Trophoblast cell (in vitro differentiated cells and primary cell): ENCODE measurements around the gene NUDT21.
"Not testable (repeated sequence)": the region's sequence is repeated elsewhere in the genome, so short reads cannot be mapped to it uniquely, and the experiment has no call there.

ENCODE experiments used
- DNase-seq, 2 donors: peaks; one replicate each; pipeline ENCODE4 v3.0.0-alpha.2; 2016
- H2AFZ ChIP-seq: 2 replicates; pipeline ENCODE4 v1.6.1; 2013; ENCODE audit warnings: low read length, moderate library complexity, mild to moderate bottlenecking; ENCODE audit not compliant: insufficient read depth, poor library complexity
- H2AK5ac ChIP-seq: 2 replicates; pipeline ENCODE4 v1.6.1; 2013; ENCODE audit warnings: mild to moderate bottlenecking, low read length
- H2BK120ac ChIP-seq: 2 replicates; pipeline ENCODE4 v1.6.1; 2013; ENCODE audit warnings: low read length, mild to moderate bottlenecking, moderate library complexity; ENCODE audit not compliant: insufficient read depth, poor library complexity
- H2BK12ac ChIP-seq: 2 replicates; pipeline ENCODE4 v1.6.1; 2013; ENCODE audit warnings: mild to moderate bottlenecking, low read length, moderate library complexity
- H2BK5ac ChIP-seq: 2 replicates; pipeline ENCODE4 v1.6.1; 2013; ENCODE audit warnings: low read length, low read depth, moderate library complexity, mild to moderate bottlenecking; ENCODE audit not compliant: poor library complexity
- H3K14ac ChIP-seq: 2 replicates; pipeline ENCODE4 v1.6.1; 2013; ENCODE audit warnings: mild to moderate bottlenecking, low read length
- H3K18ac ChIP-seq: 2 replicates; pipeline ENCODE4 v1.6.1; 2013; ENCODE audit warnings: mild to moderate bottlenecking, low read length
- H3K23ac ChIP-seq: 2 replicates; pipeline ENCODE4 v1.6.1; 2013; ENCODE audit warnings: low read length
- H3K27ac ChIP-seq: 2 replicates; pipeline ENCODE4 v1.5.1; 2013; ENCODE audit warnings: low read depth, mild to moderate bottlenecking, inconsistent platforms, low read length, moderate library complexity
- H3K27me3 ChIP-seq: 2 replicates; pipeline ENCODE4 v1.6.1; 2013; ENCODE audit warnings: inconsistent platforms, mild to moderate bottlenecking, low read length, moderate library complexity; ENCODE audit not compliant: insufficient read depth
- H3K36me3 ChIP-seq, 2 experiments: 1 replicate in 1 of 2; 2 replicates in 1 of 2; pipeline ENCODE4 v1.6.1; 2013; ENCODE audit warnings: low read length in 2 of 2, mild to moderate bottlenecking in 2 of 2, moderate library complexity in 1 of 2; ENCODE audit not compliant: insufficient read depth in 2 of 2, control insufficient read depth in 1 of 2
- H3K4ac ChIP-seq: 2 replicates; pipeline ENCODE4 v1.6.1; 2013; ENCODE audit warnings: low read depth, mild to moderate bottlenecking, low read length, moderate library complexity
- H3K4me1 ChIP-seq, 2 experiments: 1 replicate in 1 of 2; 2 replicates in 1 of 2; pipeline ENCODE4 v1.6.1; 2013; ENCODE audit warnings: low read length in 2 of 2, mild to moderate bottlenecking in 2 of 2, moderate library complexity in 1 of 2; ENCODE audit not compliant: insufficient read depth in 2 of 2, control insufficient read depth in 1 of 2
- H3K4me2 ChIP-seq: 2 replicates; pipeline ENCODE4 v1.6.1; 2013; ENCODE audit warnings: inconsistent platforms, mild to moderate bottlenecking, low read length, moderate library complexity
- H3K4me3 ChIP-seq: 2 replicates; pipeline ENCODE4 v1.5.1; 2013; ENCODE audit warnings: mild to moderate bottlenecking, low read depth, low read length, inconsistent platforms
- H3K79me1 ChIP-seq: one replicate; pipeline ENCODE4 v1.6.1; 2013; ENCODE audit warnings: low read length
- H3K79me2 ChIP-seq: 2 replicates; pipeline ENCODE4 v1.6.1; 2013; ENCODE audit warnings: low read length, mild to moderate bottlenecking; ENCODE audit not compliant: control insufficient read depth, insufficient read depth, poor library complexity
- H3K9ac ChIP-seq: 2 replicates; pipeline ENCODE4 v1.6.1; 2013; ENCODE audit warnings: mild to moderate bottlenecking, low read length
- H3K9me3 ChIP-seq: 2 replicates; pipeline ENCODE4 v1.6.1; 2013; ENCODE audit warnings: low read depth, mild to moderate bottlenecking, control low read depth, inconsistent platforms, low read length; ENCODE audit not compliant: insufficient read depth
- H4K12ac ChIP-seq: 2 replicates; pipeline ENCODE4 v1.6.1; 2013; ENCODE audit warnings: low read depth, mild to moderate bottlenecking, low read length, moderate library complexity
- H4K8ac ChIP-seq: 2 replicates; pipeline ENCODE4 v1.6.1; 2013; ENCODE audit warnings: low read depth, mild to moderate bottlenecking, low read length, moderate library complexity
- H4K91ac ChIP-seq: one replicate; pipeline ENCODE4 v1.6.1; 2013; ENCODE audit warnings: low read depth, mild to moderate bottlenecking, low read length, moderate library complexity
- WGBS: extraction: QIAGEN DNeasy Blood & Tissue Kit; methylation state at CpG from one replicate; pipeline ENCODE4 v1.1.7; 2013; ENCODE audit warnings: missing lambda C conversion rate; ENCODE audit not compliant: insufficient read length, insufficient coverage; ENCODE audit errors: extremely low coverage; 5-methylcytosine and 5-hydroxymethylcytosine counted together

Gene NUDT21

DNA sequence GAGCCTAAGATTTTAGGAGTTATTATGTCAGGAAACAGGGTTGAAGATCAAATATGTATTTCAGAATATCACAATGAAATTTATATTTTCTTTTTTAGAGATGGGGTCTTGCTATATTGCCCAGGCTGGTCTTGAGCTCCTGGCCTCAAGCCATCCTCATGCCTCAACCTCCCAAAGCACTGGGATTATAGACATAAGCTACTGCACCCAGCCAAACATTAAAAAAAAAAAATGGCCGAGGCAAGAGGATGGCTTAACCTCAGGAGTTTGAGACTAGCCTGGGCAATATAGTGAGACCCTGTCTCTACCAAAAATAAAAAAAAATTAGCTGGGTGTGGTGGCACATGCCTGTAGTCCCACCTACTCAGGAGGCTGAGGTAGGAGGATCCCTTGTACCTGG is 37.7 kb upstream of the NUDT21 start:
- H2AFZ ChIP-seq, H3K23ac ChIP-seq, H3K36me3 ChIP-seq, H3K79me1 ChIP-seq, H3K14ac ChIP-seq, H3K9ac ChIP-seq, H2BK120ac ChIP-seq, H3K4me1 ChIP-seq, H3K27ac ChIP-seq, H3K18ac ChIP-seq, H3K9me3 ChIP-seq, H3K4me2 ChIP-seq, DNase-seq, H3K79me2 ChIP-seq, H3K27me3 ChIP-seq, H3K4ac ChIP-seq, H2AK5ac ChIP-seq, H2BK5ac ChIP-seq, H2BK12ac ChIP-seq, H4K8ac ChIP-seq, H4K91ac ChIP-seq, H3K4me3 ChIP-seq, H4K12ac ChIP-seq: not testable (repeated sequence)
- WGBS: no CpG with 5 or more reads among the region's 1 CpG

DNA sequence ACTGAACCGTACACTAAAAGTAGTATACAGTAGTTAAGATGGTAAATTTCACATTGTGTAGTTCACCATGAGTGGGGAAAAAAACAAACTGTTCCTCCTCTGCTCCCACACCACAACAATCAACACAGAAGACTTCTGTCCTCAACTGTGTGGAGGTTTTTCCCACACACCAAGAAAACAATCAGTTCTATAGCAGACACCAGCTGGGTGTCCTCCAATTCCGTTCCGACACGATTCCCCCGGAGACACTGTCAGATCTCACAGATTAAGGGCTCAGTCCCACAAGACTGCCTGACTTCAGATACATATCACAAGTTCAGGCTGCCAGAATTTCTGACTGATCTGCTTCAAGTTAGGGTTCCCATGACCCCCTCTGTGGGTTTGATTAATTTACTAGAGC is 36.9 kb upstream of the NUDT21 start:
- no peak for DNase-seq
- Histone ChIP-seq H2AFZ (no peak overlapping the region), H3K18ac (no peak overlapping the region), H4K91ac (no peak overlapping the region), H3K23ac (no peak overlapping the region), H3K4me2 (no peak overlapping the region), H2BK12ac (no peak overlapping the region), H3K27me3 (no peaks in the 10 kb centered on the region), H3K9me3 (no peaks in the 10 kb centered on the region), H3K4ac (no peak overlapping the region), H3K79me2 (no peaks in the 10 kb centered on the region), H4K8ac (no peak overlapping the region), H4K12ac (no peak overlapping the region), H2AK5ac (no peak overlapping the region), H2BK120ac (no peak overlapping the region), H2BK5ac (no peak overlapping the region), H3K4me3 (no peak overlapping the region), H3K36me3 (peaks cover 0 to 2% of the 10 kb centered on the region in 2 experiments), H3K4me1 (no peaks in the 10 kb centered on the region), H3K79me1 (no peaks in the 10 kb centered on the region), H3K9ac (no peak overlapping the region), H3K27ac (no peak overlapping the region), H3K14ac (no peak overlapping the region)
- WGBS: no CpG with 5 or more reads among the region's 5 CpGs

DNA sequence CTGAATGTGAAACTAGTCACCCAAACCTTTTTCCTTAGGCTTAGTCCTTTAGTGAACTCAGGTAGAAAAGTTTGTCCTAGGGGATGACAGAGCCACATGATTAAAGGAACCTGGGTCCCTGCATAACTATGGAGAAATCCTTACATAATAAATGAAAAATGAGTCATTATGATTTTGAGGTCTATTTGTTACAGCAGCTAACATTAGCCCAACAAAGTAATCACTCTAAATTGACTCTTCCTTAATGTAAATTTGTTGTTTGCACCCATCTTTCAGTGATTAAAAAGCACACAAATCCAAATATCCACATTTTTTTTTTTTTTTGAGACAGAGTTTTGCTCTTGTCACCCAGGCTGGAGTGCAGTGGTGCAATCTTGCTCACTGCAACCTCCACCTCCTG is 32.3 kb upstream of the NUDT21 start:
- Histone ChIP-seq H2BK12ac (no peak overlapping the region), H3K4me1 (no peaks in the 10 kb centered on the region), H3K9ac (no peak overlapping the region), H3K27me3 (no peaks in the 10 kb centered on the region), H3K9me3 (no peaks in the 10 kb centered on the region), H2BK120ac (no peak overlapping the region), H4K91ac (no peak overlapping the region), H3K36me3 (peaks cover 4 to 8% of the 10 kb centered on the region in 2 experiments), H4K8ac (no peak overlapping the region), H3K4me2 (no peak overlapping the region), H3K23ac (no peak overlapping the region), H3K18ac (no peak overlapping the region), H3K14ac (no peak overlapping the region), H4K12ac (no peak overlapping the region), H3K27ac (no peak overlapping the region), H3K79me2 (no peaks in the 10 kb centered on the region), H3K79me1 (no peaks in the 10 kb centered on the region), H2BK5ac (no peak overlapping the region), H2AK5ac (no peak overlapping the region), H3K4me3 (no peak overlapping the region), H3K4ac (no peak overlapping the region), H2AFZ (no peak overlapping the region)
- DNase-seq: no peak

DNA sequence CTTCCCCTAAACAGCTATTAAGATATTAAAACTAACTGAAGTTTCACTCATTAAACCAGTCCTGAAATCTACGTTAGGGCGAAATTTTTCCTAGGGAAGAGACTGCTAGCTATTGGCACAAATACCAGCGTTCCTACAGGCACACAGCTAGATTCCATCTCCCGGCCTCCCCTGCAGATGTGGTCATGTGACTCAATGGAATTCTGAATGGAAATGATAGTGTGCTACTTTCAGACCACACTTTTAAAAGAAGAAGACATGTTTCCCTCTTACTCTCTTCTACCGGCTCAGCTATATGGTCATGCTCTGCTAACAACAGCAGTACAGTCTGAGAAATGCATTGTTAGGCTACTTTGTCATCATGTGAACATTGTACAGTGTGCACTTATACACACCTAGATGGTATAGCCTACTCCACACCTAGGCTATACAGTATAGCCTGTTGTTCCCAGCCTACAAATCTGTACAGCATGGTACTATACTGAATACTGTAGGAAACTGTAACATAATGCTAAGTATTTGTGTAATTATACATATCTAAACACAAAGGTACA is 31.6 kb upstream of the NUDT21 start:
- no peak overlapping the region for H3K14ac ChIP-seq
- no peaks in the 10 kb centered on the region for H3K79me2 ChIP-seq
- no CpG with 5 or more reads among the region's 5 CpGs for WGBS
- H2BK12ac ChIP-seq: no peak overlapping the region
- no peaks in the 10 kb centered on the region for H3K4me1 ChIP-seq
- no peaks in the 10 kb centered on the region for H3K79me1 ChIP-seq
- H4K12ac ChIP-seq: no peak overlapping the region
- no peak overlapping the region for H2BK5ac ChIP-seq
- H3K4me2 ChIP-seq: no peak overlapping the region
- H3K9me3 ChIP-seq: no peaks in the 10 kb centered on the region
- H2AFZ ChIP-seq: no peak overlapping the region
- H3K36me3 ChIP-seq: peaks cover 4 to 12% of the 10 kb centered on the region in 2 experiments
- no peak overlapping the region for H2AK5ac ChIP-seq
- no peak overlapping the region for H3K4me3 ChIP-seq
- peak in 1 of 2 donors; percentile 10 for DNase-seq
- no peaks in the 10 kb centered on the region for H3K27me3 ChIP-seq
- H4K91ac ChIP-seq: no peak overlapping the region
- no peak overlapping the region for H3K9ac ChIP-seq
- H3K18ac ChIP-seq: no peak overlapping the region
- H2BK120ac ChIP-seq: no peak overlapping the region
- no peak overlapping the region for H3K4ac ChIP-seq
- H4K8ac ChIP-seq: no peak overlapping the region
- H3K27ac ChIP-seq: no peak overlapping the region
- no peak overlapping the region for H3K23ac ChIP-seq
